Measurements from ENCODE around the gene GAL3ST2.
"Not testable (repeated sequence)": the region's sequence is repeated elsewhere in the genome, so short reads cannot be mapped to it uniquely, and the experiment has no call there.

GAL3ST2 gene

GRCh38 chr2:241767464-241768250 lies 9.0 kb upstream of the GAL3ST2 start:
- DNase-seq (ENCODE audit: low read depth in 2 of 2, low spot score in 1 of 2): no peak

DNA sequence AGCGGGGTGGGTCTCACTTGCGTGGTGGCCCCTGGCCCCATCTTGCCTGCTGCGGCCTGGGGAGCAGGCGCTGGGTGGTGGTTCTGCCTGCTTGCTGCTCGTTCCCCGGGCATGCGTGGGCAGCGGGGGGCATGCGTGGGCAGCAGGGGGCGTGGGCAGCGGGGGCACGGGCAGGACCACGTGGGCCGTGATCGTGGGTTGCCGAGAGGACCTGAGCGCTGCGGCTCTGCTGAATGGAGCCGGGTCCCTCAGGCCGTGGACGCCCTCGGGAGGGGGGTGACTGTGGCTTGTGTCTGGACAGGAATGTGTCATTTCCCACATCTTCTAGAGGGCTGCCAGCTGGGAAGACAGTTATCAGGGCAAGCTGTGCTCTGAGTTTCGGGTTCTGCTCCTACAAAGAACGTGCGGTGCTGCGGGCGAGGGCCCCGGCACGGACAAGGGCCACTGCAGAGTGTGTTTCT lies 8.3 kb upstream of the GAL3ST2 start:
- DNase-seq (ENCODE audit: low read depth in 2 of 2, low spot score in 1 of 2): no peak

- DNase-seq (ENCODE audit: low read depth in 2 of 2, low spot score in 1 of 2): no peak
Observed at GRCh38 chr2:241768850-241769249, 7.8 kb upstream of the GAL3ST2 start.

GRCh38 chr2:241769819-241770184 lies 6.8 kb upstream of the GAL3ST2 start:
- no peak for DNase-seq (ENCODE audit: low read depth in 2 of 2, low spot score in 1 of 2)

DNA sequence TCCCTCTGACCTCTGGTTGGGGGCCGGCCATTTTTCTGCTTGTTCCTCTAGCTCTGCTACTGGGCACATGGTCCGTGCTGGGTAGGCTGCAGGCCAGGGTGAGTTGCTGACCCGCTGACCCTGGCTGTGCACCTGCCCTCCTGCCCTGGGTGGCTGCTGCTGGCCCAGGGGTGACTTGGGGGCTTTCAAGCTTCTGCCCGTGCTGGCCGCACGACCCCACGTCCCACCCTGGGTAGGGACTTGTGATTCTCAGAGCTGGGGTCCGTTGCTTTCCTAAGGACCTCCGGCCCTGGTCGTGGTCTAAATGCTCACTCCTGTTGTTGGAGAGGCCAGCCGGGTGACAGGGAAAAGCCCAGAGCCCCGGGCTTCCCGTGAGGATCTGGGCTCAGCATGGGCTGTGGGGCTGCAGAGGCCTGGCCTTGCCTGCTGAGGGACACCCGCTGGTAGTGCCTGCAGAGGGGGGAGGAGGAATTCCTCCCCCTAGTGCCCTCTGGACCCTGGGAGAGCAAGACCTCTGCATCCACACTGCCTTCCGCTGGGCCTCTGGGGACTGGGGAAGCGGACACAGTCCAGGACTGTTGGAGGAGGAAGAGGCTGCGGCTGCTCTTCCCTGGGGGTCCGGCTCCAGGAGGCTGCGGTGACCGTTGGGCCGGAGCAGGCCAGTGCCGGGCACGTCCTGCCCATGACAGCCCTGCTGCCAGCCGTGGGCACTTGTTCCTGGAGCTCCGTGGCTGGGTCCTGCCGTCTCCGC lies 6.3 kb upstream of the GAL3ST2 start:
- no peak for DNase-seq (ENCODE audit: low read depth in 2 of 2, low spot score in 1 of 2)

DNA sequence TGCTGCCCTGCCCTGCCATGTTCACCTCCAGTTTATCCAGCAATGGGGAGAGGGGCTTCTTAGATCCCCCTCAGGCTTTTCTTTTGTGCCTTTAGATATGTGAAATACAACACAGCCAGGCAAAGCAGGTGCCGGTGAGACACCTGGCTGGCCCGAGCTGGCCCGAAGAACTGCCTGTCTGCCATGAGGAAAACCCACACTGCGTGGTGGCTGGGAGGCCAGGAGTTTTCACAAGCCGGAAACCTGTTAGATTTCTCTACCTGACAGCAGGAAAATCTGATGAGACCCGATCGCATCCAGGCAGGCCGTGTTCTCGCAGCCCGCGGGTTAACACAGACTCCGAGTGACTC lies 5.7 kb upstream of the GAL3ST2 start:
- DNase-seq (ENCODE audit: low read depth in 2 of 2, low spot score in 1 of 2): no peak

DNA sequence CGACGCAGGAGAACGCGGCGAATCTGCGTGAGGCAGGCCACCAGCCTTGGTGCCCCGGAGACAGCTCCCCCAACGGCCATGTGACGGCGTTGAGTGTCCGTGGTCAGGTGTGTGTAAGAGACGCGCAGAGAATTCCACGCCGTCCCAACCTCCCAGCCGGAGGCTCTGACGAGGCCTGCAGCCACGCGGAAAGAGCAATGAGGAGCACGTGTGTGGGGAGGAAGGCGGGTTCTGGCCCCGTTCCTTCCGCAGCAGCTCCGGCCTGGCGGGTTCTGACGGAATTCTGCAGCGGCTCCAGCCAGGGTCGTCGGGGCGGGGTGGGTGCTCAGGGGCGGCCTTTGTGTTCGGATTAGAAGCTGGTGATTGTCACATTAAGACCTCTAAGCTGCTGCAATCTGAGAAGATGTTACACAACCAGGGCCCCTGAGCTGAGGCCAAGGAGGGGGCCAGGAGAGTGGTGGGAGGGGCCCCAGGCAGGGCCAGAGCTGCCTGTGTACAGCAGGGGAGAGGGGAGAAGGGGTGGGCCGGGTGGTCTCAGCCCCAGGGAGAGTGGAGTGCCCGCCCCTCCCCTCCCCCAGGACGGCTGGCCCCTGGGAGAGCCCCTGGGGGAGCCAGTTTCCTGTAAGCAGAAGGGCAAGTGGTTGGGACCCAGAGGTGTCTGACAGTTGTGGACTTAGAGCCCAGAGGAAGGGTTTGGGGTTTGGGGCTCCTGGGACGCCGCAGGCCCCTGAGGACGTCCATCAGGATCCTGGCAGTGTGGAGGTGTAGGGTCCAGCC lies 5.1 kb upstream of the GAL3ST2 start:
- DNase-seq (ENCODE audit: low read depth in 2 of 2, low spot score in 1 of 2): no peak

DNA sequence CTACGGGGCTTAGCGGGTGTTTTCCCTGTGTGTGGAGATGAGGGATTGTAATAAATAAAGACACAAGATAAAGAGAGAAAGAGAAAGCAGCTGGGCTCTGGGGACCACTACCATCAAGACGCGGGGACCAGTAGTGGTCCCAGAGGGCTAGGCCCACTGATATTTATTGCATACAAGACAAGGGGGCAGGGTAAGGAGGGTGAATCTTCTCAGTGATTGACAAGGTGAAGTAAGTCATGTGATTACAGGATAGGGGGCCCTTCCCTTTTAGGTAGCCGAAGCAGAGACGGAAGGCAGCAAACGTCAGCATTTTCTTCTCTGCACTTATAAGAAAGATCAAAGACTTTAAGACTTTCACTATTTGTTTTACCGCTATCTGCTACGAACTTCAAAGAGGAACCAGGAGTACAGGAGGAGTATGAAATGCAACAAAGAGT lies 4.5 kb upstream of the GAL3ST2 start:
- DNase-seq (ENCODE audit: low read depth in 2 of 2, low spot score in 1 of 2): no peak

- no peak for DNase-seq (ENCODE audit: low read depth in 2 of 2, low spot score in 1 of 2)
Observed at GRCh38 chr2:241773511-241774418, 2.9 kb upstream of the GAL3ST2 start.

DNA sequence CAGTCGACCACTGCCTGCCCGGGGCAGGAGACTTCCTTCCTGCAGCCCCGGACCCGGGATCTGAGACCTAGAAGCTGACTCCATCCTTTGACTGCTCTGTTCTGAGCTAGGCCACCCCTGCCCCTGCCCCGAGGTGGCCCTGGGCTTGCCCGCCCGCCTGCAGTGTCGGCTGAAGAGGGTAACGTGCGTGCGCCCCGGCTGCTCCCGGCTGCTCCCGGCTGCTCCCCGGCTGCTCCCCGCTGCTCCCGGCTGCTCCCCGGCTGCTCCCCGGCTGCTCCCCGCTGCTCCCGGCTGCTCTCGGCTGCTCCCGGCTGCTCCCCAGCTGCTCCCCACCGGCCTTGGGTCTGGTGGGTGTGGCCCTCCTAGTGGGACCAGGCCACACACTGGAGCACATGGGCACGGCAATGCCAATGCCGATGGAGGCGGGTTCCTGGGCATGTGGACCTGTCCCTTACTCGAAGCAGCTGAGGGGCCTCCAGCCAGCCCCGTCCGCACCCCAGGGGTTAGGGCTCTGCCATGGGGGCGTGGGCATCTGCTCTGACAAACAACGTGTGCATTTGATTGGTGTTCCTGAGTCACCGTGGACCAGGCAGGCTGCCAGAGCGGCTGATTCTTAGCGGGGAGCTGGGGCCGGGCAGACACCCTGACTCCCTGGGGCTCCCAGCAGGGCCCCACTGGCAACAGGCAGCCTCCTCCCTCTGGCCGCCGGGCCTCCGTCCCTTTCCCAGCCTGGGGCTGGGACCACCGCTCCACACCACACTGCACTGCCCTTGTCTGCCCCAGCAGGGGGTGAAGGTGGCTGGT lies 2.0 kb upstream of the GAL3ST2 start:
- DNase-seq (ENCODE audit: low read depth in 2 of 2, low spot score in 1 of 2): no peak

DNA sequence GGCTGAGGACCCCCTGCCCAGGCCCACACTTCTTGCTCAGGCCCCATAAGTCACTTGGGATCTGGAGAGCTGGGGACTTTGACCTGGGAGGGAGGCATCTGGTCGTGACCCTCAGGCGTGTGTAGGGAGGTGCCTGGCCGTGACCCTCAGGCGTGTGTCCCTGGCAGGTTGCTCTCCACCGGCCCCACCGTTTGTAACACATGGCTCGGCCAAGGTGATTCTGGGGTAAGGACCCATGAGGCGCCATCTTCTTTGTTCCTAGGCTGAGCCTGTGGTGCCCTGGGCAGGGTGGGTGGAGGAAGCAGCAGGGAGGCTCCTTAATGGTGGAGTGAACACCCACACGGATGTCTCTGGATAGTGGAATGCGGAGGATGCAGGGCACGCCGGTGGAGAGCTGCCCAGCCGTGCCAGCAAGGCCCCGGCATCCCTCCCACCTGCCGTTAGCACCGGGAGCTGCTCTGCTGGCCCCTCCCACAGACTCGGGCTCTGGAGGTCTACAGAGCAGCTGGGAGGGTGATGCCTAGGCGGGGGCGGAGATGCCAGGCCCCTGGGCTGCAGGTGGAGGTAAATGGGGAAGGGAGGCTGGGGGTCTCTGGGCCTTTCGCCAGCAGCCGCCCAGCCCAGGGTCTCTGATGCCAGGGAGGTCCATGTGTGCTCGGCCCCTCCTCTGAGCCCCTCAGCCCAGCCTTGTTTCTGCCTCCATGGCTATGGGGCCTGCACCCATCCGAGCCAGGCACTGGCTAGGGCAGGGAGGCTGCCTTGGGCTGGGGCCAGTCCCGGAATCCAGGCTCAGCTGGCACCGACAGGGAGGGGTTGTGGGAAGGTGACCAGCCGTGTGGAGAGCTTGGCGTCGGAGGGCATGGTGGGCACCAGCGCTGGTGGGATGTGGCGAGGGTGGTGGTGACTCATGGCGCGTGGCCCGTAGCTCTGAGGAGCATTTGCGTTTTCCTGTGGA lies 1.1 kb upstream of the GAL3ST2 start:
- DNase-seq (ENCODE audit: low read depth in 2 of 2, low spot score in 1 of 2): no peak

DNA sequence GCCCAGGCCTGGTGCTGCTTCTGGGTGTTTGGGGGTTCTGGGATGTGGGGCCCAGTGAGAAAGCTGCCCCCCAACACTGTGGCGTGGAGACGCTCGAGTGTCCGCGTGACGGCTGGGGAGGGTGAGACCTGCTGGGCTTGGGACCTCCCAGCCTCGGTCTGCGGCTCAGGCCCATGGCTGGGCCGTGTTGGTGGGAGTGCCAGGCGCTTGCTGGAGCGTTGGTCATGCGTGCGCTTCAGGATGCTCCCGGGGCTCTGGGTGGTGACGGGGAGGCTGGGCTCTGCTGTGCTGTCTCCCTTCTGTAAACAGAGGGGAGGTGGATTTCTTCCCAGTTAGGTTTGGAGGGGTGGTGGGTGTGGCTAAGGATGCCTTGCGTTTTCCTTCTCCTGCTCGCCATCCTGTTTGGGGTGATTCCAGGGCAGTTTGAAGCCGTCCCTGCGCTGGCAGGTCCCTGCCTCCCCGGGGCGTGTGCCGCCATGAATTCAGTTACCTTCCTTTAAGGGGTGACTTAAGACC lies 606 bp downstream of the GAL3ST2 start:
- no peak for DNase-seq (ENCODE audit: low read depth in 2 of 2, low spot score in 1 of 2)

- DNase-seq (ENCODE audit: low read depth in 2 of 2, low spot score in 1 of 2): no peak
Observed at GRCh38 chr2:241777686-241778627, 1.3 kb downstream of the GAL3ST2 start.

DNA sequence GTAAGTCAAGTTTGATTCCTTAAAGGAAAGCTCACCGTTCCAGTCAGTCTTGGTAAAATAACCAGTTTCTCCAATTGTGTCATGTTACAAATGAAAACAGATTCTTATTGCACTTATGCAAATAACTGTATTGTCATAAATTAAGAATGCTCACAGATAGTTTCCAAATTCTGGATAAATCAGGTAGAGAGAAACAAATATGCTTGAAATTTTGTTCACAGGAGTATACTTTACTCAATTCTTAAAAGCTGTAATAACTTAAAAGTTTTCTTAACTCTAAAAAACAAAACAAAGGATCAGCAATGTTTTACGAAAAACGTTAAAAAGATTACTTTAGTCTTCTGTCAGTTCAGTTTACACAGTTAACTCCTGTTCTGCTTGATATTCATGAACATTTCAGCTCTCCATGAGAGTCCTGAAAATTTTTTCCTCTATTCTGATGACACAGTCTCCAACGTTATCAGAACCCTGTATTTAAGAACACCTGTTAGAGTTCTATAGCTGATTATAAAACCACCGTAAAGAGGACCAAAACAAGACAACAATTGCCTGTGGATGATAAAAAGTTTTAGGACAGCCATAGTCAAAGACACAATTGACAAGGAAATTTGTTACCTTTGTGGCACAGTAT lies 4.4 kb downstream of the GAL3ST2 start:
- no peak for DNase-seq (ENCODE audit: low read depth in 2 of 2, low spot score in 1 of 2)

DNA sequence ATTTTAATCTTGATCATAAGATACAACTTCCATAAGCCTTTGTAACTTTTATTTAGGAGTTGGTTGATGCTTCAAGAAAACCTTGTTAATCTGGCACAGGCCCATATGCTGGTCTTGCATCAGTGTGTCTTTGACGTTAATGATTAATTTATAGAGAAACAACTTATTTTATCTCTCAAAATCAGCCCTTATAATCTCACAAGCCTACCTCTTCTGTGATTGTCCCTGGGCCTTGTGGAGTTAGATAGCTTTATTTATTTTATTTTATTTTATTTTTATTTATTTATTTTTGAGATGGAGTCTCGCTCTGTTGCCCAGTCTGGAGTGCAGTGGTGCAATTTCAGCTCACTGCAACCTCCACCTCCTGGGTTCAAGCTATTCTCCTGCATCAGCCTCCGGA lies 5.4 kb downstream of the GAL3ST2 start:
- not testable (repeated sequence) for DNase-seq (ENCODE audit: low read depth in 2 of 2, low spot score in 1 of 2)

DNA sequence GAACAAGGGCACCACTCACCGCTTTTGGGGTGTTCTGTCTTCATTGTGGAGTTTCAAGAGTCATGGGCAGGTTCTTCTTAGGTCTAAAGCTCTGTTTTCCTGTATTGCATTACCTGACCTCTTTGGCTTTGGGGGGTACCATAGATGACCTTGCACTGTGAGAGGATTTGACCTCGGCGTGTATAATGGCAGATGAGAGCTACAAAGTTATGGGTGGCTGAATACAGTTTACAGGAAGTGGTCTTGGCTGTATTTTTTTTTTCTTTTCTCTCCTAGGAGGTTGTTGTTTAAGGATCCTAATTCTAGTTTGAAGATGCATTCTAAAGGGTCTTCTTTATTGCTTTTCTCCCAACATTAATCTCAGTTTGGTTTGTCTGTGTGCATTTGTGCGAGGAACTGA lies 11.5 kb downstream of the GAL3ST2 start:
- no peak for DNase-seq (ENCODE audit: low read depth in 2 of 2, low spot score in 1 of 2)

- no peak for DNase-seq (ENCODE audit: low read depth in 2 of 2, low spot score in 1 of 2)
Observed at GRCh38 chr2:241788572-241788971, 11.9 kb downstream of the GAL3ST2 start.
